Activated CD8-positive, alpha-beta memory T cell treated with anti-CD3 and anti-CD28 coated beads, Interleukin-2, amount 50 U/mL, for 1 hour (primary cell): ENCODE results near the gene JAKMIP2.

ENCODE experiments used
- DNase-seq: peaks from one replicate; pipeline ENCODE4 v3.0.0-alpha.2; 2020; ENCODE audit errors: extremely low read depth

The JAKMIP2 gene

DNA sequence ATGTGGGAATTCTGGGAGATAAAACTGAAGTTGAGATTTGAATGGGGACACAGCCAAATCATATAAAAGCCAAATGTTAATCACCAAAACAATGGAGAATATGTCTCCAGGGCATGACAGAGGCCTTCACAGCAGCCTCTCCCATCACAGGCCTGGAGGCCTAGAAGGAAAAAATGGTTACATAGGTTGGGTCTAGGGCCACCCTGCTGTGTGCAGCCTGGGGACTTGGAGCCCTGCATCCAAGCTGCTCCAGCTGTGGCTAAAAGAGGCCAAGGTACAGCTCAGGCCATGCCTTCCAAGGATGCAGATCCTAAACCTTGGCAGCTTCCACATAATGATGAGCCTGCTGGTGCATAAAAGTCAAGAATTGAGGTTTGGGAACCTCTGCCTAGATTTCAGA, 85.1 kb downstream of the JAKMIP2 start:
- no peak for DNase-seq

DNA sequence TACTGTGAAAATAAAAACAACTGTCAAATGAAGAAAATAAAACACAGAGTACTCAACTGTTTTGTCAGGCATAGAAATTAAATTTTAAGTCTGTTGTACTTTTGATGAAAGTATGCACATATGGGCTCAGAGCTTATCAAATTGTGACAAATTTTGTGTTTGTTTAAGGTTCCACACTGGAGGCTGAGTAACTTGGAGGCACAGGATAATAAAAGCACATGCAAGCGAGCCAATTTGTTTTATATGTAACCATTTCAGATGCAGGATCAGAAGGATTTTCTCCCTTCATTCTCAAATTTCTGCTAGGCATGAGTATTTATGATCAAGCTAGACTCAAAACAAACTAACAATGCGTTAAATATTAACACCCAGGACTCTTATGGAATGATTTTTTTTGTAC, 87.8 kb downstream of the JAKMIP2 start:
- no peak for DNase-seq

DNA sequence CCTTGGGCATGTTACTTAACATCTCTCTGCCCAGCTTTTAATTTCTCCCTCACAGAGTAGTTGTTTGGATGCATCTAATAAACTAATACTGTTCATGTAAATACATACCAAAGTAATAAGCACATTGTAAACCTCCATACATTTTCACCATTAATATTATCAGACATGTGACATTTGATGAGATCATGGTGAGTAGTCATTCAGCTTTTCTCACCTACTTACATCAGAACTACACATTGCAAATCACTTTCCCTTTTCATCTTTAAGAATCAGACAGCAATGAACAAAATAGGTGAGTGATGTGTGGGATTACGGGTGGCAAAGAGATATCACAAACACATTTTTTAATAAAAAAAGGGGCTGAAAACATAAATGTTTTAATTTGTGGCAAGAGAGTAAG, 89.3 kb downstream of the JAKMIP2 start:
- no peak for DNase-seq

DNA sequence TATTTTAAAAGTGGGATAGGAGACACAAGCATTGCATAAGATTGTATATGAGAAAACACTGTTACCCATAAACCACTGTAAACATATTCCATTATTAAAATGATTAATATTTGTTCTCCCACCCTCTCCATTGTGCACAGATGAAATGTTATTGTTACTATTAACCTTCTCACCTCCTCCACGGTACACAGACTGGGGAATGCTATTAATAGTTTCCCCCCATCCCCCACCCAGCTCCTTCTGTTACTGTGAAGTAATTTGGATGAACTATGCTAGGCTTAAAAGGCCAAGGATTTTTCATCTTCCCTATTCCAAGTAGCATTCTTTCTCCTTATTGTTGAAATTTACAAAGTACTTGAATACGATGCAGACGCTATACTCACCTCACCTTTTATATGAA, 91.4 kb downstream of the JAKMIP2 start:
- no peak for DNase-seq

DNA sequence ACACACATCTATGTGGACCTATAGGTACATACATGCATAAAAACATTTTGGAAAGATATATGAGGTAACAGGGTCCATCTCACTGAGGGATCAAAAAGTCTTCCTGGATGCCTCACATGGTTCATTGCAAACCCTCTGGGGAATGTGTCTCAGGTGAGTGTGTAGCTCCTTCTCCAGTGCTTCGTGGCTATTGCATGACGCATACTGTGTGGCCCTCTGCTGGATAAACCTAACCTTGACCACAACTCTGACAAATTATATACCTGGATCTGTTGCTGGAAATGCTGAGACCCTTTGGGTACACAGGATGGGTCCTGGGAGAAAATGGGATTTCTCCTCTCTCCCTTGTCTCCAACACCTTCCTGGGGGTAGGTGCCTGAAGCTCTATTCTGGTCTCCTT, 91.9 kb downstream of the JAKMIP2 start:
- no peak for DNase-seq

DNA sequence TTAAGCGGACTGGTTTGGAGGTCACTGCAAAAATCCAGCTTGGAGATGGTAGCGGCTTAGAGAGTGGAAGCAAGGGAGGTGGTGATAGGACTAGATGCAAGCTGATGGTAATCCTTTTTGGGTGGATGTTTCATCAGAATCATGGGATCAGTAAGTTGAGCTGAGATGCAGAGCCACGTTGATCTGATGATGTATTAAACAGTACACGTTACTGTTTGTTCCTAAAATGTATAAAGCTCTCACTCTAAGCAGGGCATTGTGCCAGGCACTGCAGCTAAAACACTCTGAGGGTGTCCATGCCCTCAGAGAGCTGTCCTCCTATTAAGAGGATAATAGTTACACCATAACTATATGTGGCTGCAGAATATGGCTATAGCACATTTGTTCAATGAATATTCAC, 93.1 kb downstream of the JAKMIP2 start:
- no peak for DNase-seq

DNA sequence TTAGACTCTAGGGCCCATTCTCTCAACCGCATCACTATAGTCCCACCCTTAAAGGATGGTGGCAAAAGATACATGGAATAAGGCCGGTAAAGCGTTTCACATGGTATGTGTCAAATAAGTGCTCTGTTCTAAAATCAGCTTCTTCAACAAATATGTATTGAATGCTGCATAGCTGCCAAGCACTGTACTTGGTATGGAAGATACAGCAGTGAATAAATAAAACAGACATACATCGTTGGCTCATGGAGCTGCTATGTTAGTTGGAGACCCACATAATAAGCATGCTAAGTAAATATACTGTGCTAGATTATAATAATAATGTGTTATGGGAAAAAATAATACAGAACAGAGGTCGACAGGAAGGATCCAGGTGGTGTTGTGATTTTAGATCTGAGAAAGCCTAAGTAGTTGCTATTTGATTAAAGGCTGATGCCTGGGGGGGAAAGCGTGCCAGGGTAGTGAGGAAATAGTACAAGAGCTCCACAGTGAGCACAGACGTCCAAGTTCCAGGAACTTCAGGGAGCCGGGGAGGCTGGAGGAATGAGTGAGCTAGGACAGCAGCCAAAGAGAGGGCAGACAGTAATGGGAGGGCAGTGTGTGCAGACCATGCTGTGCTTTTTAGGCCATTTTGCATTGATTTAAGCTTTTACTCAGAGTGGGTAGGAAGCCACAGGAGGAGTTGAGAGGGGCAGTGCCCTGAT, 93.7 kb downstream of the JAKMIP2 start:
- DNase-seq = no peak

DNA sequence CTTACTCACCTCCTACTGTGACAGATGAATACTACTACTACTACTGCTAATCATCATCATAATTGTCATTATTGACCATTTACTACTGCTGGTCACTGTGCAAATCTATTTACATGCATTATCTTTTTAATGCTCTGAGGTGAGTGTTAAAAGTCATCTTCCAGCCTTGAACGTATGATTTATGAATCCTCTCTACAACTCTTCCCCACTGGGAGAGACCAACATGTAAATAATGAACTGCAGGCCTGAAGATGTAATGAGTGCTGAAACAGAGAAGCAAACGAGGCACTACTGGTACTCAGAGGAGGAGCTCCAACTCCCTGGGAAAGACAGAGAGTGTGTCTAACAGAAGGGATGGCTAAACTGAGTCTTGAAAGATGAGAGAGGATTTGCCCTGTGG, 95.4 kb downstream of the JAKMIP2 start:
- no peak for DNase-seq

DNA sequence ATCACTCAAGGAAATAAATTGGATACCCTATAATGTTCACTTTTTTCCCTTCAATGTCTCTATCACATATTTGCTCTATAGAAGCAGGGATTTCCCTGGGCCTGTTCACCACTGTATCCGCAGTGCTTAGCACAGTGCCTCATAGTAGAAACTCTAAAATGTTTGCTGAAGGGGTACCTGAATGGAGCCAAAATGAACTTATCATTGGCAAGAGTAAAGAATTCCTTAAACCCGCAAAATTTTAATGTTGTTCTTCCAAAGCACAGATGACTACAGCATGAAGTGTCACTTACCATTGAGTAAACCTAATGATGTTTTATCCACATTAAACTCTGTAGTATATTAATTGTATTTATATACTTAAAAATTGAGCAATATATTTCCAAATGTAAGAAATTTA, 96.1 kb downstream of the JAKMIP2 start:
- DNase-seq = no peak

DNA sequence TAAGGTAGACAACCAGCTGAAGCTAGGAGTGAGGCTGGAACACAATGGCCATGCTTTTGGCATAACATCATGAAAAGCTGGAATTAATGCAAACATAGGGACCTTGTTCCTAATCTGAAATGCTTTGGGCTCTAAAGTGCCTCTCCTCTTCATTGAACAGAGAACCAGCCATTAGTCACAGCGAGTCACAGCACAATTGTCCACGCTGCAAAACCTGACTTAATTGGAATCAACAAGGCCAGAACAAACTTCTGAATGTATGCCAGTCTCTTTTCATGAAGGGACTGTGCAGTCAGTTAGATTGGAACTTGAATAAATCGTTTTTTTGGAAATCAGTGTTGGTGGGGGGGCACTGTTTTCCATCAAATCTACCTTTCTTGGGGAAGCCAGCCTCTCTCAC, 96.5 kb downstream of the JAKMIP2 start:
- DNase-seq = no peak

DNA sequence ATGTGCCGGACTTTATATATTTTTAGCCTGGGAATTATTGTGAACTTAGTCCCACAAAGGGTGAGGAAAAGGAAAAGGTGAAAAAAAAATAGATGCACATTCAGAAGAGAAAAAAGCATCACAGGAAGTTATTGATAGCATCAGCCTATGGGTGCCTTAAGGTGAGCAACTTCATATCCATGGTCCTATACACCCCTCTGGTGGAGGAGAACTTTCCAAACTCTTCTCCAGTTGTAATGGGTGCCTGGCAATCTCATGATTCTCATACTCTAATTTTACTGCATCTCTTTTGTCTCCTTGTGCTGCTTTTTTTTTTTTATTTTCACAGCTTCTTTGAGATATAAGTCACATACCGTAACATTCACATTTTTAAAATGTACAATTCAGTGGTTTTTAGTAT, 107.4 kb downstream of the JAKMIP2 start:
- no peak for DNase-seq

DNA sequence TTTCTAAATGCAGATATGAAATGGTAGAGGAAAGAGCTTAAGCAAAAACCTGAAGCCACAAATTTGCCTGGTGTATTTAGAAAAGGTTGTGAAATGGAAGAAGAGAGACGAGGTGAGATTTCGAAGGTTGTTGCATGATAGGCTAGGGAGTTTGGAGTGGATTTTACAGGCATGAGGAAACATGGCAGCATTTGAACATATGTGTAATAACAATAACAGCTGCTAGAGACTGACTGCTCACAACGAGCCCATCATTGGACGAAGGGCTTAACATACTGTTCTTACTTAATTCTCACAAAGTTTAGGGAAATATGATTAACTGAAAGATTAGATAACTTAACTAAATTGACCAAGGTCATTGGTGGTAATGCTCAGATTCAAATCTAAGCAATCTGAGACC, 108.1 kb downstream of the JAKMIP2 start:
- DNase-seq = no peak

DNA sequence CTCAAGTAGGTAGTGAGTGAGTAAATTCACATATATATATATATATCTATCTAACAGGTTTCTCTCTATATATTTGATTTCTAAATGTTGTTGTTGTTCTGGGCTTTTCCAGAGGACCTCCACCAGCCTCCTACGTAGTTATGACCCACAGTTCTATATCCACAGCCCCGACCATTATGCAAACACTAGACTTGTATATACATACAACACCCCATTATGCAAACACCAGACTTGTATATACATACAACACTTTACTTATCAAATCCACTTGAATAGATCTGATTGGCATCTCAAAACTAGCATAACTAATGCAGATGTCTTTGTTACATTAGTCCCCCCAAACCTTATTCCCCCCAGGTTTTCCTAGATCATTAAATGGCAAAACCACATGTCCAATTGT, 108.7 kb downstream of the JAKMIP2 start:
- no peak for DNase-seq

DNA sequence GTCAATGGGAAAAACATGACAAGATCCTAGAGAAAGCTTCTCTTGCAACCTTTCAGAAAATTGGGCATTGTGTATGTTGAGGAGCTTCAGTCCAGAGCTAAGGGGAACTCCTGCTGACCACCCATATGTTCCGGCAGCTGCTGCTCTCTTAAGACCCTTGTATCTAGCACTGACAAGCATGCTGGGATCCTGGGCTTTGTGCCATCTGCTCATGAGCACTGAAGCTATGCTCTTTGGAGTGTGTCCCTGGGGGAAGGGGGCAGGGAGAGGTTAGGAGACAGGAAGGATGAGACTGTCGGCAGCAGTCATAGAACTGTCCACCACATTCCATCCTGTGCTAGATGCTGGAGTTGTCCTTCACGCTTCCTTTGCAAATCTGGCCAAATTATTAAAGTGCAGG, 109.3 kb downstream of the JAKMIP2 start:
- DNase-seq = no peak

DNA sequence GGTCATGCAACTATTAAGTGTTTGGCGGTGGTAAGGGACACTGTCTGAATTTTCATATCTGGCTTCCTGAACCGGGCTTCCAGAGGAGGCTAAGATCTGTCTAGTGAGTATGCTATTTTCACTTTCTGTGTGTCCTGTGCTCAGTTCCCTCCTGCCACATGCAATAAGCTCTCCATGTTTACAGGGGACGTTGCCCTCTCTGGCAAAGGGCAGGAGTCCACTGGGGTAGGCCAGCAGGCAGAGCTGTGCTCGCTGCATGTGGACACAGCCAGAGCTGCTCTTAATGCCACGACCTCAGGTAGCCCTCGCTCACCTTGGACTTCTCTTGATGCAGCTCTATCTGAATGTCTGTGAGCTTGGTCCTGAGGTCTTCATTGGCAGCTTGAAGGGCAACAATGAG, 111.2 kb downstream of the JAKMIP2 start:
- DNase-seq = no peak

DNA sequence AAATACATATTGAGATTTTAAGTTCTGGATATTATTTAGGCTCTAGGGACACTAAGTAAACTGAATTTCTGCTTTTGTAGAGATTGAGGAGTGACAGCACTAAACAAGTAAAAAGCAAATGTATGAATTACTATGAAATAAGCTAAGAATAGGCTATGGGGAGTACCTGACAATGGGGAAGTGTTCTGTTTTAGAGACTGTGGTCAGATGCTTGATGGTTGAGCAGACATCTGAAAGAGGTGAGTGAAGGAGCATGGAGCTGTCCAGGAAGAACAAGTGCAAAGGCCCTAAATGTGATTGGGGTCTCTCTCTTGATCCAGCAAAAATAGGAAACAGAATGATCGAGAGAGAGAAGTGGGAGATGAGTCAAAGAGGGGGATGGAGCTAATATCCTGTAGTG, 111.7 kb downstream of the JAKMIP2 start:
- DNase-seq = no peak

DNA sequence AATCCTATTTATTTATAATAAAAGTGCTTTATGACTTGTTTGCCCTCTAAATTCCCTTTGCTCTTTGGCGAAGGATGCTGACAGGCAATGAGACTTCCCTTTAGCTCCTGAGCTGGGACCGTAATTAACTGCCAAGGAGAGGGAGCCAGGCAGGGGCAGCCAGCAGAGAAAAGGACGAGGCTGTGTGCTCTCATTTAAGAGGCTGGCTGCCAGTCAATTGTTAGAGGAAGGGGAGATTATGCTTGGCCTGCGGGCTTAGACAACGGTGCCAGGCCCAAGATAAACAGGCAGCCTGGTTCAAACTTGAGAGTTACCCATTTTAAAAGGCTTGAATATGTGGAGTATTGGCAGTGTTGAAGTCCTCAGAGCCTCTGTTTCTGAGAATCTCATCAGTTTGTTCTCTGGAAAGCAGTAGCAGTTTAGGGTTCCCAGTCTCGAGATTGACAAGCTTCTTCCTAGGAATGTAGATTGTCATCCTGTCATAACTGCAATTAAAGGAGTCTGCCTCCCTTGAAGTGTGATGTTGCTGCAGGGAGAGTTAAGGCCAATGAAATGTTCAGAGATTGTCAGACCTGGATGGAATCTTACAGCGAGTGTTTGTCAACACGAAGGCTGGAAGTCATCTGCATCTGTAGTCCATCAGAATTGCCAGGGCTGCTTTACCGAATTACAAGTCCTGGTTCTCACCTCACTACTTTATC, 113.2 kb downstream of the JAKMIP2 start:
- no peak for DNase-seq

DNA sequence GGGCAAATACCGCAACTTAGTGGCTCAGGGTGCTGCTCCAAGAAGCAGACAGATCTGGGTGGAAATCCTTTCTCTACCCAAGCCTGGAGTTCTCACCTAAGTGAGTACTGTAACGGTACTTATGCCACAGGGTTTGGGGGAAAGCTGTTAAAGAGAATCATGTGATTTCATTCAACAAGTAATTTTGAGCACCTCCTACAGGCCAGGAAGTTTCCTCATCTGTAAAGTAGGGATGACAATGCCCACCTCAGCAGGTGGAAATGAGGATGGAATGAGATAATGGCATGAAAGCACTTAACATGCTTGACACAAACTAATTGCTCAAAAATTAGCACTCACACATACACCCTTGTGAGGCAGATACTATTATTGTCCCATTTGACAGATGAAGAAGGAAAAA, 114.1 kb downstream of the JAKMIP2 start:
- no peak for DNase-seq

DNA sequence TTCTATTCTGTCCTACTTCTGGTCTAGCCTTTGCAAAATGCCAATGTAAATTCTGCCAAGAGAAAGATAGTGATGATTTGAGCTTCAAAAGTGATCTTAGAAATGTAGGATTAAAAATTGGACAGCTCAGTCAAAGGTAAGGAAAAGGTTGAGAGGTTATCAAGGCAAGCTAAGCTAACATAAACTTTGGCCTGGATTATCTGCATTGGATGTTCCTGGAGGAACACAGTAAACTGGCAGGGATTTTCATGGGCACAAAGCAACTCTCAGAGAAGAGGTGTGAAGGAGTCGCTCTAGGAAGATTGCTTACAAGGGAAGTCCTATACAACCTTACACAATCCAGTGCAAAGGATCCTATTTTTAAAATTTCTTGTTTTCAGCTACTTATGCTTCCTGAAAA, 115.2 kb downstream of the JAKMIP2 start:
- no peak for DNase-seq

DNA sequence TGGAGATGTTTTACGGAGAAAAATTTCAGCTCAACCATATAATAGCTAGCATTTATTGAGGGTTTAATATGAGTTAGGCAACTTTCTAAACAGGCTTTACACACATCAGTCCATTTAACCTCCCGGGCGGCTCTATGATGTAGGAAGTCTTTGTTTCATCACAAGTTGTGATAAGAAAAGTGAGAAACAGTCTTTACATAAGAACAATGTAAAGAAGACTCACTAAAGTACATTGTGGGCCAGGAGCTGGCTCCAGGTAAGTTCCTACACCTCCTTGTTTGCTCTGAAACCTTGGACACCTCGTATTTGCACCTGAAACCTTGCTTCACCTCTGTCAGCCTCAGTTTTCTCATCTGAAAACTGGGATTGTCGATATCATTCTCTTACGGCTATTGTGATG, 116.1 kb downstream of the JAKMIP2 start:
- no peak for DNase-seq

DNA sequence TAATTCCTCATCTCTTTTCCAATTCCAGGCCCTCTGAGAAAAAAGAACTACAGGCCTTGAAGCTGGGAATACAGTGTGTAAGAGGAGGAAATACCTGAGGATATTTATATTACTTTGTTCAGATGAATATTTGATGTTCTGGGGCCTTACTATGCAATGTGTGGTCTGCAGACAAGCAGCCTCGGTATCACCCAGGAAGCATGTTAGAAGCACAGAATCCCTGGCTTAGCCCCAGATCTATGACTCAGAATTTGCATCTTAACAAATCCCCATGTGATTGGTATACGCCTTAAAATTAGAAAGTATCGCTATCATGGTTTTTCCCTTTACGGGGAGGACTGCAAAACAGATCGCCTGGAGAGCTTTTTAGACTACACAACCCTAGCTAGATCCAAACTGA, 121.0 kb downstream of the JAKMIP2 start:
- no peak for DNase-seq

DNA sequence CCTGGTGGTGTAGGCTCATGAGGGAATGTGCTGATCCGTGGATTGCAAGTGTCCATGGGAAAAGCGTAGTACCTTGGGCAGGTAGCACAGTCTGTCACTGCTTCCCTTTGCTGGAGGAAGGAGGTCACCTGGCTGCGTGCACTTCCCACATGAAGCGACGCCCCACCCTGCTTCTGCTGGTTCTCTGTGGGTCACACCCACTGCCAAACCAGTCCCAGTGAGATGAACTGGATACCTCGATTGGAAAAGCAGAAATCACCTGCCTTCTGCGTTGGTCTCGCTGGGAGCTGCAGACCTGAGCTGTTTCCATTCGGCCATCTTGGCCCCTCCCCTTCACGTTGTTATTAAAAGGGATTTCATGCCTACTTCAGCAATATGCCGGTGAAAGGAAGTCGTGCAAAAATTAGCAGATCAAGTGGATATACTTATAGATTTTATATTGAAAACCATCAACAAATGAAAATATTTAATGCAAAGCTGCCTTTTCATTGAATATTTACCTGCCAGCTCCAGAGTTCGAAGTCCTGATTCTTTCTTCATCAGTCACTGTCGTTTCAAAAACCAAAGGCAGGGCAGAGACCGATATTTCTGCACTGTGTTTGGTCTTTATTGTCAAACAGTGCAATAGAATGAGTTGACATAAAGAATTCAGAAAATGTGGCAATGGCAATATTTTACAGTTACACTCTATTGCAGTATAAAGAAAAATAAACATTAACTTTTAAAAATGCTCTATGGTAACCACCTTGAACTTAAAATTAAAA, 123.2 kb downstream of the JAKMIP2 start:
- no peak for DNase-seq

DNA sequence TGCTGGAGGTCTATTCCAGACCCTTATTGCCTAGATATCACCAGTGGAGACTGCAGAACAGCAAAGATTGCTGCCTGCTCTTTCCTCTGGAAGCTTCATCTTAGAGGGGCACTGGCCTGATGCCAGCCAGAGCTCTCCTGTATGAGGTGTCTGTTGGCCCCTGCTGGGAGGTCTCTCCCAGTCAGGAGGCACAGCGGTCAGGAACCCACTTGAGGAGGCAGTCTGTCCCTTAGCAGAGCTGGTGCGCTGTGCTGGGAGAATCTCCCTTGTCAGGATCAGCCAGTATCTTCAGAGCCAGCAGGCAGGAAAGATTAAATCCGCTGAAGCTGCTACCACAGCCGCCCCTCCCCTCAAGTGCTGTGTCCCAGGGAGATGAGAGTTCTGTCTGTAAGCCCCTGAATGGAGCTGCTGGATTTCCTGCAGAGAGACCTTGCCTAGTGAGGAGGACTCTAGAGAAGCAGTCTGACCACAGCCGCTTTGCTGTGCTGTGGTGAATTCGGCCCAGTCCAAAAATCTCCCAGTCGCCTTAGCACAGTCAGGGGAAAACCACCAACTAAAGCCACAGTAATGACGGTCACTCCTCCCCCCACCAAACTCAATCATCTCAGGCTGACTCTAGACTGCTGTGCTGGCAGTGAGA, 124.1 kb downstream of the JAKMIP2 start:
- DNase-seq = no peak
